CD4-positive, alpha-beta T cell treated with Interleukin-4 for 1 hour (primary cell): ENCODE results near the gene CLEC9A.
"Not testable (repeated sequence)": the region's sequence is repeated elsewhere in the genome, so short reads cannot be mapped to it uniquely, and the experiment has no call there.

Experiments used
- DNase-seq, 2 donors: peaks; one replicate each; pipeline ENCODE4 v3.0.0-alpha.2; 2020 to 2022

Gene CLEC9A

DNA sequence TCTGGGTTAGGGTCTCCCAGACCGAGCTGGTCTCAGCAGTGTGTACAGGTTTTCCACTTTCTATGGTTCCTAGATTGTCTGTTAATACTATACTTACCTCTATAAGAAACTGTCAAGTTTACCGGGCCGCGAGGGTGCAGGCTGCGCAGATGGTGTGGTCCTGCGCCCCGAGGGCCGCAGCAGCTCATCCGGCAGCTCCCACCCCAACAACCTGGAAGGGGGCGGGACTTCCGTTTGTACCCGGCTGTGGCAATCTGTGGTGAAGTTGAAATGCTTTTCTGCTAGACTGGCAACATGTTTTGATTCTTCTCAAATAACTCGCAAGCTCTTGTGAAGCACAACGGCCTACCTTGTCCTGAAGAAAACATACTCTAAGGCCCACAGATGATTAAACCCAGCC lies at the start of gene CLEC9A:
Gene CLEC9A, plus strand, starts transcription at position 237 of the 400 bp plus-strand sequence. CDS start 22,006 bp downstream, outside the sequence.
- DNase-seq, result no peak

DNA sequence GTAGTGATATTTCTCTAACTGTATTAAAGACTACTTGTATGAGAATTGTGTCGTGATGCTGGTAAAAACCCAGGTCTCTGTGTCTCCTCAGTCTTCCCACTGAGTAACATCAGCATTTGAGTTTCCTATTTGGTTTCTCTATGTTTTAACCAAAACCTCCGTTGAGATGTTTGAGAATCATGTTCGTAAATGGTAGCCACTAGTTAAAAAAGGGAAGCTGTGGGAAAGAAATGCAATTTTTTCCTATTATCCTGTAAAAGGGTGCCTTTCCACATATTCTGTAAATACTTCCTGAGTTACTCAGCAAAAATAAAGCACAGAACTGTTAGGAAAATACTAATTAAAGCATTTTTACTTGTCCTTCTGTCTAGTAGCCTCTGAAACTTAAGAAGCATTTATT lies 38.6 kb upstream of the CLEC9A start:
- DNase-seq, result no peak

DNA sequence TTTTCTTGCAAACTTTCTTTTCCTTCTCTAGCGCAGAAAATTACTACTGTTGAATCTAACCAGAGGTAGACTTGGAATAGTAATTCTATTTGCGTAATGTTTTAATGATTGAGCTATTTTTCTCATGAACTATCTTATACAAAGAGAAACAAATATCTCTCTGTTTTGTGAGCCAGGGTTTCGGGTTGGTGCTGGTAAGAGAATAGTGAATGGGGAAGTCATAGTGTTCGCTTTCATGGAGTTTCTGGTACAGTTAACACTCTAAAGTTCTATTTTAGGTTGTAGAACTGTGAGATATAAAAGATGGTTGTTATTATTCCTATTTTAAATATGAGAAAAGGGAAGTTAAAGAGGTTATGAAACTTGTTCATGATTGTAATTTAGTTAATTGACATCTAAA lies 38.2 kb upstream of the CLEC9A start:
- no peak for DNase-seq

DNA sequence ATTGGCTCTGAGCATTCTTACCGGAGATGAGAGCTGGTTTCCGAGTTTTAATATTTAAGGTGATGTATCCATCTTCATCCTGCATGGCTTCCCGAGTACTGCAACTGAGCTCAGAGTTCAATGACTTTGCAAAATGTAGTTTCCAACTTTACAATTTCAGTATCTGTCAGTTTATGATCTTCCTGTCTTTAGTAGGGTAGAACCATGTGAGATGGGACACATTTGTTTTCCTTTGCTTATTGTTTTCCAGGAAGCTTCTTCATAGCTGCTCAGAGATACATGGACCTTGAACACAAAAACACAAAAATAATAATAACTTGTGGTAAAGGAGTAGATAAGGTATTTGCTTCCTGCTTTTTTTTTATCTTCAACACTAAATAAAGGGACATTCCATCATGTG lies 31.5 kb upstream of the CLEC9A start, which contains the start of gene CLEC1B:
Gene CLEC1B, minus strand, starts transcription at position 106 of the 400 bp plus-strand sequence. Its CDS starts 21 bp downstream, at position 85.
- no peak for DNase-seq

DNA sequence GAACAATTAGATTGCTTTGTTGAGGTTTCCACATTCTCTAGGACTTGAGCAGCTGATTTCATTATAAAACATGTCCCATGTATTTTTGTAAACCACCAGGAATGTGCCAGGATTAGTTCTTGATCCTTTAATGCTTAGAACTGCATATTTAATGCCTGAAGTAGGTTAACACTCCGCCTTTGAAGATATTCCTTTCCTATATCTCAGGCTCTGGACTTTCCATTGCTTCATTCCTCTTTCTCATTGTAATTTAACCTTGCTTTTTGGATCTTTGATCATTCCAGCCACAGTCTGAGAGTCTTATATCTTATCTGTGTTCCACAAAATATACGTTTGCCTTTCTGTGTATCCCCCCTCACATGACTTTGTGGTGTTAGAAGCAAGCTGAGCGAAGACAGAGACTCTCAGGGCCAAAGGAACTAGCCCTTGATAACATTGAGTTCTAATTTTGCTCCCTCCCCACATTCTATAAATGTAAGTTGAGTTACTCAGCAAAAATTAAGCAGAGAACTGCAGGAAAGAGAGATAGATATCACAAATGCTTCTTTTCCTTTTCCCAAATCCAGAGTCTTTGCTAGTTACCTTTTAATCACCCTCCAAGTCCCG lies 29.2 kb upstream of the CLEC9A start:
- no peak for DNase-seq

DNA sequence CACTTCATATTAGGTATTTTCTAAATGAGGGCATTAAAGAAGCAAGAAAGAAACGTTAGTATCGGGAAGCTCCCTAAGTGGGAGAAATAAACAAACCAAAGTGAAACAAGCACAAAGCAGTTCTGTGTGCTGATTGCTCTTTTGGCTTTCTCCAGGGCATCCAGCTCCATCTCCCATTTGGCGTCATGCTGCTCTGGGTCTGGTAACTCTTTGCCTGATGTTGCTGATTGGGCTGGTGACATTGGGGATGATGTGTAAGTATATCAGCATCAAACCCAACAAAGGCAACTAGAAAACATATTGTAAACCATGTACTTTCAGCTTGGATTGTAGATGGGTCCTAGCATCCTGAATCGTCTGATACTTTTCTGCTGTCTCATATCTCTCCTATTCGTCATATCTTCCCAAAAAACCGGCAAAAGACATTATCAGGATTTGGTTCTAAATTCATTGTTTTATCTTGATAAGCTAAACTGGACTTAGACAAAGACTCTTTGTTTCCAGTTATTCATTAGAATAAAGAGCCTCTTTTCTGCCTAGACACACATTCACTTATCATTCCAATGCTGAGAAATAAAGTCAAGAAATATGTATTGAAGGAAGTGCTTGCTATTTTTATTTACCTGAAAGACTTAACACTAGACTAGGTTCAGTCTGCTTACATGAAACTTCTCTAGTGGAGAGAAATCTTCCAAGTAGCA lies 17.7 kb upstream of the CLEC9A start:
- no peak for DNase-seq

DNA sequence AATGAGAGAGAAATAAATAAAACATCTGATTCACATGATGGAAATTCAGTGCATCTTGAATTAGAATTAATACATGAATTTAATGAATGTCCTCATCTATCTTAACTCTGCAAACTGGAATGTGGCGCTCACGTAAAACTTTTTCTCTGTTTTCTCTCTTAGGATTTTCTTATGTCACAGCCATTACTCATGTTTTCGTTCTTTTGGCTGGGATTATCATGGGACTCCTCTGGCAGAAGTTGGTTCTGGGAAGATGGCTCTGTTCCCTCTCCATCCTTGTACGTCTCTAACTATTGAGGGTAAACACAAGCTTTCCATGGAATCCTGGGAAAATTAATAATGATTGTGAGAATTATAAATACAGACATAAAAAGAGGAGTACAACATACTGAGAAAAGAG lies 15.0 kb upstream of the CLEC9A start:
- no peak for DNase-seq

DNA sequence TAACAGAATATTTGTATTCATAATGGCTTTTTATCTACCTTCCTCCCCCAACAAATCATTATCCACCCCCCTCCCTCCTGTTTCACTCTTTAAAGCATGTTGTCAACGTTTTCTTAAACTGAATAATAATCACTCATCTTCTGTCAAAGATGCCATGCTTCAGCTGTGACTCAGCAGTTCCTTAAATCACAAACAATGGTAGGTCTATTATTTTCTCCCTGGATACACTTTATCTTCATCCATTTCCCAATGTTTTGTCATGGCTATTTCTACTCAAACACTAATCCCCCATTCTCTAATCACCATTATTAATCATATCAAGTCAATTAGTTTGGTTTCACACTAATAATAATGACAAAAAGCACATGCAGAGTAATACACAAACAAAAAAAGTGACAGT lies 13.6 kb upstream of the CLEC9A start:
- DNase-seq, result no peak

DNA sequence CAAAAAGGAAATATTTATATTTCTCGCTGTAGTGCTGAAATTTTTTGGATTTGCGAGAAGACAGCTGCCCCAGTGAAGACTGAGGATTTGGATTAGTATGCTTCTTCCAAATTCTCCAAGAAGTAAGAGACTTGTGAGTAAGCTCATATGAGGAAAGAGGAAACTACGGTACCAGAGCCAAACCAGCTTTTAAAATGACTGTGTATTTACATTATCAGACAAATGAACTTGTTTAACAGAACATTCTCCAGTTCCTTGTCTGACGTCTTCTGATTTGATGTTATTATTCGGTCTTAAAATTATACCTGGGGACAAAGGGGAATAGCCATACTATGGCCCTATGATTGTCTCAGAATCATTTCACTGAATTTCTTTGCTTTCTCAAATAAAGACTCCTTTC lies 12.1 kb upstream of the CLEC9A start:
- no peak for DNase-seq

DNA sequence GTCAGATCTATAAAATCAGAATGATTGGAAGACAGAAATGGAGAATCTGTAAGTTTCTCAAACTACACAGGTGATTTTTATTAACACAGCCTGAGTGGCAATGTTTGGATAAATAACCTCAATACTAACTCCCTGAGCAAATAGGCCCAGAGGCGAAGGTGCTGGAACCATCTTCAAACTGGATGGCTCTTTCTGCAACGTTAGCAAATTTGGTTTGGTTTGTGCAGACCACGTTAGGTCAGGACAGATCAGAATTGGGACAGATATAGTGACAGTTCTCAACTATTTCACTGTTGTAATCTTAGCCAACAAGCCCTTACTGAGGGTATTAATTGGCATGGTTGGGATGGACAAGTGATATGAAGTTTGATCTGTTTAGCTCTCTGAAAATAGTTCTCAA lies 9.1 kb upstream of the CLEC9A start:
- no peak for DNase-seq

DNA sequence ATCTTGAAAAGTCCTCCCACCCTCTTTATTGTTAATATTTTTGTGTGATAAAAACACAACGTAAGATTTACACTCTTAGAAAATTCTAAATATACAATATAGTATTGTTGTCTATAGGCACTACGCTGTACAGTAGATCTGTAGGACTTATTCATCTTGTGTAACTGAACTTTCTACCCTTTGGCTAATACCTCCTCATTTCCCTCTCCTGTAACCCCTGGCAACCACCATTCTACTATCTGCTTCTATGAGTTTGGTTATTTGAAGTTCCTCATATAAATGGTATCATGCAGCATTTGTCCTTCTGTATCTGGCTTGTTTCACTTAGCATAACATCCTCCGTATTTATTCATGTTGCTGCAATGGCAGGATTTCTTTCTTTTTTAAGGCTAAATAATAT lies 5.2 kb upstream of the CLEC9A start:
- DNase-seq, result no peak

DNA sequence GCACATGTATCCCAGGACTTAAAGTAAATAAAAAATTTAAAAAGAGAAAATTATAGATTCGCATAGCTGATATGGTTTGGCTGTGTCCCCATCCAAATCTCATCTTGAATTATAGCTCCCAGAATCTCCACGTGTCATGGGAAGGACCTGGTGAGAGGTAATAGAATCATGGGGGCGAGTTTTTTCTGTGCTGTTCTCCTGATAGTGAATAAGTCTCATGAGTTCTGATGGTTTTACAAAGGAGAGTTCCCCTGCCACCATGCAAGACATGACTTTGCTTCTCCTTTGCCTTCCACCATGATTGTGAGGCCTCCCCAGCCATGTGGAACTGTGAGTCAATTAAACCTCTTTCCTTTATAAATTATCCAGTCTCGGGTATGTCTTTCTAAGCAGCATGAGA lies 3.8 kb upstream of the CLEC9A start:
- not testable (repeated sequence) for DNase-seq

DNA sequence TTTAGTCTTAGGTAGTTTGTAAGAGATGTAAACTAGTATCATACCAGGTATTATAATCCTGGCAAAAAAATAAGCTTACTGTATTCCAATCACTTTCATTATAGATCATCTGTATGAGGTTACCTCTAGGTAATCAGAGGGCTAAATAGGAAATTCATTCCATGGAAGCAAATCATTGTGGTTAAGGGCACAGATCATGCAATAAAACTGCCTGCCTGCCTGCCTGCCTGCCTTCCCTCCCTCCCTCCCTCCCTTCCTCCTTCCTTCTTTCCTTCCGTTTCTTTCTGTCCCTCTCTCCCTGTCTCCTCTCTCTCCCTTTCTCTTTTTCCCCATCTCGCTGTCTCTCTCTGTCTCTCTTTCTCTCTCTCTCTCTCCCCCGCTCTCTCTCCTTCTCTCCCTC lies 3.2 kb upstream of the CLEC9A start:
- no peak for DNase-seq

DNA sequence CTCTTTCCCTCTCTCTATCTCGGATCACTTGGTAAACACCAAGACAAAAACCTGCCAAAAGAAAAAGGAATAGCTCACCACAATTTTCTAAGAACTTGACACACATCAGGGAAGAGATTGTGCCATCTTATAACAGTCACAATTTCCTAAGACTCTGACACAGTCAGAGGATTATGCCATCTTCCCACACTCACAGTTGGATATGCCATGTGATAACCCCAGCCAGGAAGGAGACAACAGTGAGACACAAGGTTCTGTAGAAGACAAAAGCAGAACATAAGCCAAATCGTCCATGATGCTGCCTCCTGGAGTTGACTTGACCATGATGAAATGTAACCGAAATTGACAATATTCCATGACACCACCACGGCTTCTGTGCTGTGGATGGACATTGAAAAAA lies 2.8 kb upstream of the CLEC9A start:
- DNase-seq, result peak; percentile 2 to 73

DNA sequence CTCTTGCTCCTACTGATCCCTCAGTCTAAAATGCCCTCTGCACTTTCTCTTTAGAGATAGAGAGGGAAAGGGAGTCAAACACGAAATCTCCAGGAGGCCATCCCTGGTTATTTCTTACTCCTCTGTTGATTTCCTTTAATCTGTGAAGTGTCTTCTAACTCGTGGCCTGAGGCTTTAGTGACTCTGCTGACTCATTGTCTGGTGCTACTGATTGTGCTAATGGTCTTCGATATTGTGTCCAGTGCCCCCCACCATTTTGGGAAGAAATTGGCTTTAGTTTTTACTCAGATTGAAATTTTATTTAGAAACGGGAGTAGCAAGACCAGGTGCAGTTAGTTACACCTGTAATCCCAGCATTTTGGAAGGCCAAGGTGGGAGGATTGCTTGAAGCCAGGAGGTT lies 839 bp downstream of the CLEC9A start:
- DNase-seq, result no peak

DNA sequence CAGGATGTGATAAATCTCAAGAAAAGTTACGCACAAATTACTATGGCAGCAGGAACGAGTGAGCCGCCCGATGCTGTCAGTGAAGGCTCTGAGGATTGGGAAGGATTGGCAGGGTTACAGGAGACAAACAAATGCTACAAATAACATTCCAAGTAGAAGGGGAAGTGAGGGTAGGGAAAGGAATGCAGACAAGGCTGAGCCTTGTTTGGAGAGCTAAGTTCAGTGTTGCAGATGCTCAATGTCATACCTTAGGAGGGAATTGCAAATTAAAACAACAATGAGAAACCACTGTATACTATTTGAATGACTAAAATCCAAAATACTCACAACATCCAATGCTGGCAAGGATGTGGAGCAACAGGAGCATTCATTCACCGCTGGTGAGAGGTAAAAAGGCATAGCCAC lies 1.3 kb downstream of the CLEC9A start:
- DNase-seq, result no peak

DNA sequence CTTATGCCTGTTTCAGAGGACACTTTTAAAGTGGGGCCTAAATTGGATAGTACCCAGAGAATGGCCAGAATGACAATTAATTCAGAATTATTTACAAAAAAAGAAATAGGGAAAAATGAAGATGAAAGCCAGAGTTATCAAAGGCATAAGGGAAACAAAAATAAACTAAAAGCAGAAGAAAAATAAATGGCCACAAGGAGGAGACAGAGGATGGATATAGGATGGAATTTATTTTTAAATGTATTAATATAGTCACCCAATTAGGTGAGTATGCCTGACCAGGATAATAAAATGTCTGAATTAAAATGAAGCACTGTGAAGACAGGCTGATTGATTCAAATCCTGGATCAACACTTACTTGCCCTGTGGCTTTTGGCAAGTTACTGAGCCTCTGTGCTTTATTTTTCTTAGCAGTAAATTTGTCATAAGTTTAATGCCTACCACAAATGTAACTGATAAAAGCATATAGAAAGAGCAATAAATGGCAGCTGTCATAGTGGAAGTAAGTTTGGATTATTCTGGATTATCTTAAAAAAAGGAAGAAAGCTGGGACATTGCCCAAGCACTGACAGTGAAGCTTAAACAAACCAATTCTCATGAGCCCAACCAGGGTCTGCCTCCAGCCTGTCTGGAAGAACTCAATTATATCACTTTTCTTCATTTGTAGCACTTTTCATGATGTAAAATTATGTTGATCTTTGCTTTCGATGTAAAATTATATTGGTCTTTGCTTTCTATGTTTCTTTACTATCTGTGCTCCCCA lies 3.5 kb downstream of the CLEC9A start:
- peak in 1 of 2 donors; percentile 5 for DNase-seq

DNA sequence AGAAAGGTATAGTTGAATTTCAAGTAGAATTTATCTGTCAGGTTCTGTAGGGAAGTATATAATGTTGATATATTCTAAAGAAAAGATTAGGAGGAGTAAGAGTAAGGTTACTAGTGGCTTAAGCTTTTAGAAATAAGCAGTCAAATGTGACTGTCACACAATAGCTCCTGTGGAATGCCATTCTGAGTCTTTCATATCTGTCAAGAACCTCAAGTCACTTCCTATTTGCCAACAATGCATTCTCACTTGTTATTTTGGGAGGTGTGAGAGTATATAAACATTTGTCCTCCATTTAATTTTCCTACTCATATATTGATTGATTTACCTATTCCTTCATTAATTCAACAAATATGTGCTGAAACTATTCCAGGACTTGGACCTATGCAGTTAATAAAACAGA lies 11.7 kb downstream of the CLEC9A start:
- DNase-seq, result no peak

DNA sequence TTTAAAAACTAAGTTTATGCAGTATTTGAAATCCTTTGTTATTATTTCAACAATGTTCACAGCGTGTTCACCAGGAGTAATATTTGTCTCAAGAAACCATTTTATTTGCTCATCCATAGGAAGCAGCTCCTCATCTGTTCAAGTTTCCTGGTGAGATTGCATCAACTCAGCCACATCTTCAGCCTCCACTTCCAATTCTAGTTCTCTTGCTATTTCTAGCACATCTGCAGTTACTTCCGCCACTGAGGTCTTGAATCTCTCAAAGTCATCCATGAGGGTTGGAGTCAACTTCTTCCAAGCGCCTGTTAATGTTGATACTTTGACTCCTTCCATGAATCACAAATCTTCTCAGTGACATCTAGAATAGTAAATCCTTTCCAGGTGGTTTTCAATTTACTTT lies 18.0 kb downstream of the CLEC9A start:
- DNase-seq, result no peak

DNA sequence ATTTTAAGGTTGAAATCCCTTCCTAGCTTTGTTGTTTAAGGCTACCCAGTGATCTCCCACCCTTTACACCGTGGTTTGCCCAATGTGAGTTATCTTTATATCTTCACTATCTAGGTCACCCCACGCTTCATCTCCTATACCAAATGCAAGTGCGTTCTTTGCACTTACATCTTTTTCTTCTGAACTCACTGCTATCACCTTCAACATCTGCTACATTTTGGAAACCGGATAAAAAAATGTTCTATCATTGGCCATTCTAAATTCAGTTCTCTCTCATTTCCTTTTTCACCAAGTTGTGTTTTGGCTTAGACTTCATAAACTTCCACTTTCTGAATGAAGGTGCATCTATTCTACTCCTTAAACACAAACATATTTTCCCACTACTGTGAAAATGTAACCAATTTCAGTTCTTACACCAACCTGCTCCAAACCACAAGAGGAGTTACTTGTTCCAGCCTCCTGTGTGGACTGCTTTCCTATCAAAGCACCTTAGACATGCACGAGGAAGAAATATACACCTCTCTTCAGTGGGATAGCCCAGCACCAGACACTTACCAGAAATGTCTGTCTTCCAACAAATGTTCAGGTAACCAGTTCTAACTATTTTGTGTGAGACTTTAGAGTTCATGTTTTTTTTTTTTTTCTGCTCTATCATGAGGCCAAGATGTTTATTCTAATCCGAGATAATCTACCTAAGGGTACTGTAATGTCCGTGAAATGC lies 21.9 kb downstream of the CLEC9A start:
- no peak for DNase-seq

DNA sequence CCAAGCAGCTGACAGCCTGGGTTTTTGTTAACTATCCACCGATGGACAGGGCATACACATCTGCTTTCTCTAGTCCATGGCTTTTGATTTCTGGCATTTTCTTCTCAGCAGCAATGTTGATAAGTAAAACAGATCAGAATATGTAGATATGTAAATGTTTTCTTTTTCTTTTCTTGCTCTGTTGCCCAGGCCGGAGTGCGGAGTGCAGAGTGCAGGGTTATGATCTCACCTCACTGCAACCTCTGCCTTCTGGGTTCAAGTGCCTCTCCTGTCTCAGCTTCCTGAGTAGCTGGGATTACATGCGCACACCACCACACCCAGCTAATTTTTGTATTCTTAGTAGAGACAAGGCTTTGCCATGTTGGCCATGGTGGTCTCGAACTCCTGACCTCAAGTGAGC lies 27.9 kb downstream of the CLEC9A start:
- DNase-seq, result no peak

DNA sequence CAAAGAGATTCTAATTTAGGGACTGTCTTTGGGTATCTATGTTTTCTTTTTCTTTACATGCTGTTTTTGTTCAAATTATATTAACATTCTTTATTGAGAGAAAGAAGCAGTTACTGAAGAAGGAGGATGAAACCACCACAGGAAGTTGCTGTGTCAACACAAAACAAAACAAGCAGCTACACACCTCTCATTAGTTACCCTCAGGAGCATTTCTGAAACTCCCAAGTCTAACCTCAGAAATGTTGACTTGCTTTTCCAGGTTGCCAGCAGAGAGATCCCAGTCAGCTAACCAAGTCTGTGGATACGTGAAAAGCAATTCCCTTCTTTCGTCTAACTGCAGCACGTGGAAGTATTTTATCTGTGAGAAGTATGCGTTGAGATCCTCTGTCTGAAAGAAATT lies 34.8 kb downstream of the CLEC9A start:
- no peak for DNase-seq

DNA sequence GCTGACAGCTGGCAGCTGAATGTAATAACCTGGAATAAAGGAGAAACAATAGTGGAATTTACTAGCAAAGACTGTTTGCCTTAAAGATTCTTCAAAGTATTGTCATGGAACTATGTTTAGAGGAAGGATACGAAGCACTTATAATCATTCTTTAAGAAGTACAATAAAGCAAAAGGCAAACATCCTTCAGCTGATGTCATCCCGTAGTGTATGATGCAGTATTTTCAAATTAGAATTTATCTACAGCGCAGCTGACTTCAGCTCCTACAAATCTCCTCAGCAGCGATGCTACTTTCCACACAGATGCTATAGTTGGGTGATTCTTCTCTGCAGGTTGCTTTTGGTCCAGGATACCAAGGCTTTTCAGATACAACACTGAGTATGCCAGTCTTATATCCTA lies 36.8 kb downstream of the CLEC9A start:
- DNase-seq, result no peak
